Head of caudate nucleus (tissue), 42 donors: ENCODE measurements around the gene ZNF212.
"Not testable (repeated sequence)": the region's sequence is repeated elsewhere in the genome, so short reads cannot be mapped to it uniquely, and the experiment has no call there.

Experiments used
- DNase-seq, 42 donors: peaks; one replicate each; pipeline versions ENCODE4 v3.0.0 to v3.0.0-alpha.2; 2020 to 2021; ENCODE audit warnings: mixed read lengths in 7 of 42
- intact Hi-C: fragments of 100-400 bp; cut with DNase I; formaldehyde crosslinking; loops from one replicate; pipeline ENCODE4 v1.15.0; 2022

Gene ZNF212

GRCh38 chr7:149245744-149246143 lies 6.3 kb downstream of the ZNF212 start:
- DNase-seq: no peak
- intact Hi-C loops: no loop called here

GRCh38 chr7:149248777-149249176 lies 9.3 kb downstream of the ZNF212 start:
- intact Hi-C loops: no loop called here

GRCh38 chr7:149250151-149250550 lies 10.7 kb downstream of the ZNF212 start:
- intact Hi-C loops: not testable (repeated sequence)
- DNase-seq: peak in 1 of 42 donors; percentile 16

More at GRCh38 chr7:149248777-149249176, 9.3 kb downstream of the ZNF212 start:
- no peak for DNase-seq

- intact Hi-C loops, DNase-seq: not testable (repeated sequence)
Observed at GRCh38 chr7:149251518-149251917, 12.1 kb downstream of the ZNF212 start.

GRCh38 chr7:149252378-149252777 lies 12.9 kb downstream of the ZNF212 start:
- intact Hi-C loops: no loop called here
- DNase-seq: no peak

GRCh38 chr7:149253665-149254064 lies 14.2 kb downstream of the ZNF212 start:
- intact Hi-C loops: no loop called here
- DNase-seq: no peak

- intact Hi-C loops: no loop called here
- DNase-seq: peak in 5 of 42 donors; percentile 5 to 39 (median 19)
Observed at GRCh38 chr7:149254181-149254858, 14.9 kb downstream of the ZNF212 start.

- no peak for DNase-seq
- intact Hi-C loops: no loop called here
Observed at GRCh38 chr7:149255174-149255573, 15.7 kb downstream of the ZNF212 start.

GRCh38 chr7:149256568-149256967 lies 17.1 kb downstream of the ZNF212 start:
- intact Hi-C loops: no loop called here
- no peak for DNase-seq

GRCh38 chr7:149257146-149257545 lies 17.7 kb downstream of the ZNF212 start:
- intact Hi-C loops: no loop called here
- no peak for DNase-seq

GRCh38 chr7:149261316-149261828 lies 21.9 kb downstream of the ZNF212 start:
- peak in 14 of 42 donors; percentile 9 to 60 (median 20) for DNase-seq
- intact Hi-C loops: no loop called here

- DNase-seq: peak; percentile 64 to 96 (median 89)
- intact Hi-C loops: no loop called here
Observed at GRCh38 chr7:149261829-149262617, 22.6 kb downstream of the ZNF212 start, which contains the start of gene ZNF783. TSS of gene ZNF783 (plus strand) at chr7:149262196. CDS start at chr7:149262334, 138 bp downstream.

- intact Hi-C loops: no loop called here
- DNase-seq: no peak
Observed at GRCh38 chr7:149266451-149266850, 27.0 kb downstream of the ZNF212 start.

- intact Hi-C loops: no loop called here
- DNase-seq: peak in 2 of 42 donors; percentile 13
Observed at GRCh38 chr7:149267733-149268132, 28.3 kb downstream of the ZNF212 start.

- DNase-seq: peak in 3 of 42 donors; percentile 10 to 31 (median 20)
- intact Hi-C loops: not testable (repeated sequence)
Observed at GRCh38 chr7:149274424-149274823, 35.0 kb downstream of the ZNF212 start.

- DNase-seq: peak in 2 of 42 donors; percentile 24 to 25
- intact Hi-C loops: no loop called here
Observed at GRCh38 chr7:149277871-149278270, 38.4 kb downstream of the ZNF212 start.

- peak in 1 of 42 donors; percentile 21 for DNase-seq
- intact Hi-C loops: no loop called here
Observed at GRCh38 chr7:149278396-149278795, 38.9 kb downstream of the ZNF212 start.

GRCh38 chr7:149279111-149279743 lies 39.8 kb downstream of the ZNF212 start:
- DNase-seq: peak in 2 of 42 donors; percentile 22 to 41
- intact Hi-C loops: no loop called here

- DNase-seq: peak in 1 of 42 donors; percentile 13
- intact Hi-C loops: no loop called here
Observed at GRCh38 chr7:149280151-149280550, 40.7 kb downstream of the ZNF212 start.
